HG03457 (cell line): ENCODE measurements around the gene PVALEF.

ENCODE experiments used
- ATAC-seq: cut with Tn5 transposase; IDR thresholded peaks from one replicate; pipeline ENCODE4 v1.9.1; 2021; ENCODE audit warnings: moderate number of reproducible peaks; ENCODE audit not compliant: unreplicated experiment

The PVALEF gene

GRCh38 chr17:81128338-81128737, 37.0 kb upstream of the PVALEF start:
- ATAC-seq = no peak

DNA sequence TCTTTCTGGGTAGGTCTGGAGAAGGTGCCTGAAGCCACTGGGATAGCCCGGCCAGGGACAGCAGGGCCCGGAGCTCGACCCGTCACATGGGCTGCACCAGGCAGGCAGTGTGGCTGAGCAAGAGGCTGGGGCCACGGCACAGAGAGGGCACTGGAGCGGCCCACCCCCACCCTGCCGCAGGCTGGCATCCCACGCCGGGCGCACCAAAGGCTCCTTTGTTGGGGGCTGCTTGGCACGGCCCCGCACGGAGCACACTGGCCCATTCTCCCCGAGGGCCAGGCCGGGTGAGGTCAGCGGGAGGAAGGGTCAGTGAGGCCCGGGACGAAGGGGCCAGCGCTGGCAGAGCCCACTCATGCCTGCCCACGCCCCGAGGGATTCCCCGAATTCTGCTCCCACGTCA, 36.5 kb upstream of the PVALEF start:
- ATAC-seq = no peak

- no peak for ATAC-seq
Observed at GRCh38 chr17:81129289-81129688, 36.0 kb upstream of the PVALEF start.

DNA sequence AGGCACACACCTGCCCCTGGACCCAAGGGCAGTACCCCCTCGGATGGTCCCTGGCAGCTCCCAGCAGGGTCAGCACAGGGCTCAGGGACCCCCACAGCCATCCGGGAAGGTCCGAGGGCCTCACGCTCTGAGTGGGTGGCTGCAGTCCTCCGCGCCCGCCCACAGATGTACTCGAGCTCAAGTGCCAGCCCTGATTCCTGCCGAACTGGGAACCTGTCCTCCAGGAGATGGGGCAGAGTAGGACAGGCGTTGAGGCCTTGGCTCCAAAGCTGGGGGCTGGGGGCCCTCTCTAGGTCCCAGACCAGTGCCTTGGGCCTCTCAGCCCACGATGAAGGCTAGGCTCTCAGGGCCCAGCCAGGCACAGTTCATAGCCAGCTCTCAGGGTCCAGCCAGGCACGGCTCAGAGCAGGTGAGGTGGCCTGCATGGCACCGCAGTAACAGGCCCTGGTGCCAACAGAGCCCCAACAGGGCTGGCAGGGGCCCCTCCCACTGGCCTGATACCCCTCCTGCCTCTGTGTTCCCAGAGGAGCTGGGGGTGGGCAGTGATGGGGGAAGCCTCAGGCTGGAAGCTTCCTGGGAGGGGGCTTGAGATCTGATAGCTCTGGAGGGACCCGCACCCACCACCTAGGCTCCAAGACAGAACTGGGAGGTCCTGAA, 35.5 kb upstream of the PVALEF start:
- ATAC-seq = no peak

- no peak for ATAC-seq
Observed at GRCh38 chr17:81130385-81131361, 34.6 kb upstream of the PVALEF start.

DNA sequence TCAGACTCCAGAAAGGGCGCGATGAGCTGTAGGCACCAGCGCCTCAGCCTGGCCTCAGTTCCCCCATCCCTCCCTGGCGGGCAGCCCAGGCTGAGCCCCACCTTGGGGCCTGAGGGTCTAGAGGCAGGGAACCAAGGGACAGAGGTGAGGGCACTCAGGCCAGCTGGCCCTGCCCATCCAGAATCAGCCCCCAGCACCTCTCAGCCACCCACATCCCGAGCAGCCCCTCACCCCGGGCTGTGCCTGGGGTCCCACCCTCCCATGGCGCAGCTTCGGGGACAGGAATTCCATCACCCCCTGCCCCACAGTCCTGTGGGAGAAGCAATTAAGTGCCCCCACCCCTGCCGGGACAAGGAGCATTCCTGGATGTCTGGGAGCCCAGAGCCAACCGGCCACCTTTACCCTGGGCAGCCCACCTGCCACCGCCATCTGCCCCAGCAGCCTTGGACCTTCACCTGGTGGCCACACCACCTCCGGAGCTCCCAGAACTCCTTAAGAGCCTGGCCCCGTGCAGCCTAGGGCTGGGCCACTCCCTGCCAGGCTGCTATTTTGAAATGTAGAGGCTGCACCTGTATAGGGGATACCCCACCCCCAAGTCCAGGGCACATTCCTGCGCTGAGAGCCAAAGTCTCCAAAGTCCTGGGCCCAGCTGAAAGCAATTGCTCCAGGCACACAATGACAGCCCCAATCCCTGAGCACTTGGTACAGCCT, 33.7 kb upstream of the PVALEF start:
- no peak for ATAC-seq

DNA sequence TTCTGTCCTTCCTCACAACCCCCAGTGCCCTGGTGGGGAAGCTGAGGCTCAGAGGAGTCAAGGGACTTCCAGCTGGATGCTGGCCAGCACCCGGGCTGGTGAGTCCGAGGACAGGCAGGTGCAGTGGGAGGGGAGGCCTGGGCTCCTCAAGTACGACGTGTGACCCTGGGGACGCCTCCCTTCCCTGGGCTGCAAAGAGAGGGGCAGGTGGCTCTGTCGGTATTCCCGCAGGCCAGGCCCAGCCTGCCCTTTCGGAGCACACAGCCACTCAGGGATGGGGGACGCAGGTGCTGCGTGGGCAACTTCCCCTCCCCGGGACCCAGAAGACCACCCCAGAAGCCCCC, 33.1 kb upstream of the PVALEF start:
- ATAC-seq = no peak

- ATAC-seq = no peak
Observed at GRCh38 chr17:81132770-81133723, 32.3 kb upstream of the PVALEF start.

DNA sequence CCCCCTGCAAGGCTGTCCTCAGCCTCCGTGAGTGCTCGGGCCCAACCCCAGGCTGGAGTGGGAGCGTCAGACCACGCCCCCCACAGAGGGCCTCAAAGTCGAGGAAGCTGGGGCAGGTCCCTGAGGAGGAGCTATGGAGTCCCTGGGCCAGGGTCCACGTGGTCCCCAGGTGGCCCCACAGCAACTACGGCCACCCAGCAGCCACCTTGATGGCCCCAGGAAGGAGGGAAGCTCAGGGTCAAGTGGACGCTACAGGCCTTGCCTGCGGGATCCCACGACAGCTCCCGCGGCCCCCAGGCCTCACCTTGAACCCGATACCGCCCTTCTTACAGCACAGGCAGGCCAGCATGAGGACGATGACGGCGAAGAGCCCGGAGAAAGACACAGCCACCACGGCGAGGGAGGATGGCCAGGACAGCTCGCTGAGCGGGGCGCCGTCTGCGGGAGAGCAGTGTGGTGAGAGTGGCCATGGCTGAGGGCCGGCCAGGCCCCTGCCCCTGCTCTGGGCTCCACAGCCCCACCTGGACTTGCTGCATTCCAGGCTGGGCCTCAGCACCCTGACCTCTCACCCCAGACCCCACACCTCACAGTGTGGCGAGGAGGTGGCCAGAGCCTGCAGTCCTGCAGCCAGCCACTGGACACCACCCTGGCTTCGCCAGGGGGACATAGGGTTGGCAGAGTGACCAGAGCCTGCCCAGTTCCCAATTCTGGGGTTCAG, 31.1 kb upstream of the PVALEF start:
- no peak for ATAC-seq

GRCh38 chr17:81135505-81136278, 29.6 kb upstream of the PVALEF start:
- ATAC-seq = no peak

- ATAC-seq = no peak
Observed at GRCh38 chr17:81136366-81136765, 28.9 kb upstream of the PVALEF start.

DNA sequence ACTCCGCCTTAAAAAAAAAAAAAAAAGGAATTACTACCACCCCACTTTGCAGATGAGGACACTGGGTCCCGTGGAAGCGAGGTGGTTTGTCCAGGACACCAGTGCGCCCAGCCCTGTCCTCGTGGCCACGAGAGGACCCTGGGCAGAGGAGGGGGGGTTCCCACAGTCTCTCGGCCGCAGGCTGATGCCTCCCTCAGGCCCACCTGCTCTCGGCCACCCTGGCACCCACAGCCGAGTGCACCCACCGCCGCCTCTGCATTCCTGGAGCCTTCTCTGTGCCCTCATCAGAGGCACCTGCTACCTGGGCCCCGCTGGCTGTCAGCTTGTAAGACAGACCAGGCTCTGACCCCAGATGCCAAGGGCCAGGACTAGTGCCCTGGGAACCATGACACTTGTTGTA, 28.1 kb upstream of the PVALEF start:
- ATAC-seq = no peak

GRCh38 chr17:81138083-81138482, 27.2 kb upstream of the PVALEF start:
- ATAC-seq = no peak

GRCh38 chr17:81138500-81138899, 26.8 kb upstream of the PVALEF start:
- ATAC-seq = no peak

DNA sequence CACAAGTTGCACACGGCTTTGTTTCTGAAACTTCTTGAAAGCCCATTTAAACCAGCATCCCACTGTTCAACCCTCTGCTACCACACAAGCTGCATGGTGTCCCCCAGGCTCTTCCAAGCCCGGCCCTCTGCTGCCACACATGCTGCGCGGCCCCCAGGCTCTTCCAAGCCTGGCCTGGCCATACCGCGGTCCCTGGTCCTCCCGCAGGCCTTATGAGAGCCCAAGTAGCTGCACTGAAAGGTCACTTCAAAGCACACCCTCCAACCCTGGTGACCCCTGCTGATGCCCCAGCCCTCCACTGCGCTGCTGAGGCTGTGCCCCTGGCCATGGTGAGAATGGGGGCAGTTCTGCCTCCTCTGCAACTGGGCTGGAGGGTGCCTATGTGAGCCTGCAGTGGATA, 25.9 kb upstream of the PVALEF start:
- no peak for ATAC-seq

DNA sequence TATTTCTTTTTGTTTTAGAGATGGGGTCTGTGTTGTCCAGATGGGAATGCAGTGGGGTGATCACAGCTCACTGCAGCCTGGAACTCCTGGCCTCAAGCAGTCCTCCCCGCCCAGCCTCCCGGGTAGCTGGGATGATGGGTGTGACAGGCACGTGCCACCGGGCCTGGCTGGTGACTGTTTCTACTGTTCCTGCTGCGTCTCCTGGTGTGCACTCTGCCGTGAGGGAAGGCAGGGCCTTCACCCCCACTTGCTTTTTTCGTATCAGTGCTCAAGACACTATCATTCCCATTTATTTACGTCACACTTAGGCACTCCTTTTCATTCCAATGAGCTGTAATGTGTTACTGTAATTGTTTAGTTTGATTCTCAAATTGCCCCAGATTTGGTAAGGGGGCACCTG, 25.3 kb upstream of the PVALEF start:
- no peak for ATAC-seq

DNA sequence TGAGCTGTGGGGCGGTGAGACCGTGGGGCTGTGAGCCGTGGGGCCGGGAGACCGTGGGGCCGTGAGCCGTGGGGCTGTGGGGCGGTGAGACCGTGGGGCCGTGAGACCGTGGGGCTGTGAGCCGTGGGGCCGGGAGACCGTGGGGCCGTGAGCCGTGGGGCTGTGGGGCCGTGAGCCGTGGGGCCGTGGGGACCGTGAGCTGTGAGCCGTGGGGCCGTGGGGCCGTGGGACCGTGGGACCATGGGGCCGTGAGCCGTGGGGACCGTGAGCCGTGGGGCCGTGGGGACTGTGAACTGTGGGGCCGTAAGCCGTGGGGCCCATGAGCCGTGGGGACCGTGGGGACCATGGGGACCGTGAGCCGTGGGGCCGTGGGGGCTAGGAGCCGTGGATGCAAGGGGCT, 24.6 kb upstream of the PVALEF start:
- no peak for ATAC-seq

DNA sequence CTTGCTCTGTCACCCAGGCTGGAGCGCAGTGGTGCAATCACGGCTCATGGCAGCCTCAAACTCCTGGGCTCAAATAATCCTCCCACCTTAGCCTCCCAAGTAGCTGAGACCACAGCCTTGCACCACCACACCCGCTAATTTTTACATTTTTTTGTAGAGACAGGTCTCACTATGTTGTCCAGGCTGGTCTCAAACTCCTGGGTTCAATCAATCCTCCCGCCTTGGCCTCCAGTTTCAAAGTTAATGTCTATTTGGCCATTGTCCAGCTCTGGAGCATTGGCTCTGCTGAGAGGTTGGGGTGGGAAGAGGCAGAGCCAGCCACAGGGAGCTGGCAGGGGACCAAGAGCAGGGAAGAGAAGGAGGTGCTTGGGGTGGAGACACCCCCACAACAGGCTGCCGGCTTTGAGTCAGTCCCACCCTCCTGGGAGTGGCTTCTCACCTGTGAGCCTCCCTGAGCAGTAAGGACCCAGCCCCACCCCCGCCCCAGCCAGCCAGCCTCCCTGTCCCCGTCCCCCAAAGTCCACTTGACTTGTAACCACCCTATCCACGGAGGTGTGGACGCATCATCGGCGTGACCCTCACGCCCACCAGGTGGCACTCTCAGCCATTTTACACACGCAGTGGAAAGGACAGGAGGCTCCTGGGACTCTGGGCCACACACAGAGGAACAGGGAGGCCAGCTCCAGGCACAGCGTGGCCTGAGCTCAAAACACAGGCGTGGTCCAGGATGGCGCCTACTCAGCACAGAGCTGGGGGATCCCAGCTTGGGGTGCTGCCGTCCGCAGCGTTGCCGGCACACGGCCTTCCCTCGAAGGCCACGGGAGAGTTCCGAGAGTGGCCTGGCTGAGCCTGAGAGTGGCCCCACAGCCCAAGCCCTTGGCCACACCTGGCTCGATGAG, 22.8 kb upstream of the PVALEF start:
- ATAC-seq = no peak
